ENCODE data around the gene SLC25A42.
"Not testable (repeated sequence)": the region's sequence is repeated elsewhere in the genome, so short reads cannot be mapped to it uniquely, and the experiment has no call there.

The SLC25A42 gene

DNA sequence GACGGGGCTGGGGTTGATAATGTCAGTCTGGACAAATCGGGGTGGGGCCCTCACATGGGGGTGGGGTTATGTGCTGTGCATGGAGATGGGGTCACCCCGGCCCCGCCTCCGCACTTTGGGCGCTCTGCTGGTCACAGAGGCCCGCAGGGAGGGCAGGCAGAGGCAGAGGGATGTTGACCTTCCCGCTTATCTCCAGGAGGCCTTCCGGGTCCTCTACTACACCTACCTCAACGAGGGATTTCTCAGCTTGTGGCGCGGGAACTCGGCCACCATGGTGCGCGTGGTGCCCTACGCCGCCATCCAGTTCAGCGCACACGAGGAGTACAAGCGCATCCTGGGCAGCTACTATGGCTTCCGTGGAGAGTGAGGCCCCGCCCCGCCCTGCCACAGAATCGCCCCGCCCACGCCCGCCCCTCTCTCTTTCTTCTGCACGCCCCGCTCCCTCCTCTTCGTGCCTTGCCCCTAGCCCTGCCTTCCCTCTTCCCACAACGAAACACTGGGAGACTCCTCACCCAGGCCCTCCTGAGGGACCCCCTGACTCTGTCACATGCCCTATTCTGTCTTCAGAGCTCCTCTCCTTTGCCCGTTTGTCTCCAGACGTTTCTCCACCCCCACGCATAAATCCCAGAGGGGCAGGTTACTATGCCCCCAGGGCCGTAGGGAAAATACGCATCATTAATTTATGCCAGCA is 41.7 kb downstream of the SLC25A42 start:
- no peak for DNase-seq (ENCODE audit: low read depth in 2 of 2)

DNA sequence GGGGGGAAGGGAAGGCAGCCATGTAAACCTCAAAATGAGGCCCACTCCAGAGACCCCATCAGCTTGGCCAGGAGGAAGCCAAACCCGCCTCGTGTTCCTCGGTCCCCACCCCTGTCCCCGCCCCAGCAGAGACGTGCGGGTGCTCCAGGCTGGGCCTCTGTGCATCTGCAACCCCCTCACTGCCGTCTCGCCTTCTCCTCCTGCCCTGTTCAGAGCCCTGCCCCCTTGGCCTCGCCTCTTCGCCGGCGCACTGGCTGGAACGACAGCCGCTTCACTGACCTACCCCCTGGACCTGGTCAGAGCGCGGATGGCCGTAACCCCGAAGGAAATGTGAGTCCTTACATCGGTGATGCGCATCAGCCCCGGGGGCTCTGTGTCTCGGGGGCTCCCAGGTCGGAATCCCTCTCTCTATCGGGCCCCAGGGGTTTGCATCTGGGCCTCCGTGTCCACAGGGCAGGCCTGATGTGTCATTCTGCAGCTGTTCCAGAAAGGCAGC is 42.3 kb downstream of the SLC25A42 start:
- no peak for DNase-seq (ENCODE audit: low read depth in 2 of 2)

DNA sequence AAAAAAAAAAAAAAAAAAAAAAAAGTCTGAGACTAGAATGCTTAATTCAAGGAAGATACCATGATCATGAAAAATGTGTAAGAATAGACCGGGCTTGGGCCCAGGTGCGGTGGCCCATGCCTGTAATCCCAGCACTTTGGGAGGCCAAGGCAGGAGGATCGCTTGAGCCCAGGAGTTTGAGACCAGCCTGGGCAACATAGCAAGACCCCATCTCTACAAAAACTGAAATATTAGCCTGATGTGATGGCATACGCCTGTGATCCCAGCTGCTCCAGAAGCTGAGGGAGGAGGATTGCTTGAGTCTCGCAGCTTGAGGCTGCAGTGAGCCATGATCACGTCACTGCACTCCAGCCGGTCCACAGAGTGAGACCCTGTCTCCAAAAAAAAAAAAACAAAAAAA is 43.1 kb downstream of the SLC25A42 start:
- not testable (repeated sequence) for DNase-seq (ENCODE audit: low read depth in 2 of 2)

DNA sequence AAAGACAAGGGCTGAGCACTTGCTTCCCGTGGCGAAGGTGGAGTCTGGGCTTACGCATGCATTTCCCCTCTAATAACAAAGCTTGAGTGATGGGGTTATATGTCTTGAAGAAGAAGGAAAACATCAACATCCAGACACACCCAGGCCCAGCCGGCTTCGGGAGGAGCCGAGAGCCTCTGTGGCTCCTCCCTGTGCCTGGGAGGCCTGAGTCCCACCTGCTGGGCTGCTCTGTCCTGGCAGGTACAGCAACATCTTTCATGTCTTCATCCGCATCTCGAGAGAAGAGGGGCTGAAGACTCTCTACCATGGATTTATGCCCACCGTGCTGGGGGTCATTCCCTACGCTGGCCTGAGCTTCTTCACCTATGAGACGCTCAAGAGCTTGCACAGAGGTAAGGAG is 43.9 kb downstream of the SLC25A42 start:
- DNase-seq (ENCODE audit: low read depth in 2 of 2): no peak

DNA sequence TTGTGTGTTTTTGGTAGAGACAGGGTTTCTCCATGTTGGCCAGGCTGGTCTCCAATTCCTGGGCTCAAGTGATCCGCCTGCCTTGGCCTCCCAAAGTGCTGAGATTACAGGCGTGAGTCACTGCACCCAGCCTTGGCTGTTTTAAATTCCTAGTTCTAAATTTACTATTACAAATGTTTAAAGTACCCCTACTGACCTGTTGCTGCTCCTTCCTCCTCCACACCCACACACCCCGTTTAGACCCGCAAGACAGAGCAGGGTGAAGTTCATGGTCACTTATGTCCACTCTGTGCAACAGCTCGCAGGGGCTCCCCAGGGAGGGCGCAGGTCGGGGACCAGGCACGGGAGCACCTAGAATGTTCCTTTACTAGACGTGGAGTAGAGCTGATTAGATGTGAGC is 45.8 kb downstream of the SLC25A42 start:
- DNase-seq (ENCODE audit: low read depth in 2 of 2): no peak

DNA sequence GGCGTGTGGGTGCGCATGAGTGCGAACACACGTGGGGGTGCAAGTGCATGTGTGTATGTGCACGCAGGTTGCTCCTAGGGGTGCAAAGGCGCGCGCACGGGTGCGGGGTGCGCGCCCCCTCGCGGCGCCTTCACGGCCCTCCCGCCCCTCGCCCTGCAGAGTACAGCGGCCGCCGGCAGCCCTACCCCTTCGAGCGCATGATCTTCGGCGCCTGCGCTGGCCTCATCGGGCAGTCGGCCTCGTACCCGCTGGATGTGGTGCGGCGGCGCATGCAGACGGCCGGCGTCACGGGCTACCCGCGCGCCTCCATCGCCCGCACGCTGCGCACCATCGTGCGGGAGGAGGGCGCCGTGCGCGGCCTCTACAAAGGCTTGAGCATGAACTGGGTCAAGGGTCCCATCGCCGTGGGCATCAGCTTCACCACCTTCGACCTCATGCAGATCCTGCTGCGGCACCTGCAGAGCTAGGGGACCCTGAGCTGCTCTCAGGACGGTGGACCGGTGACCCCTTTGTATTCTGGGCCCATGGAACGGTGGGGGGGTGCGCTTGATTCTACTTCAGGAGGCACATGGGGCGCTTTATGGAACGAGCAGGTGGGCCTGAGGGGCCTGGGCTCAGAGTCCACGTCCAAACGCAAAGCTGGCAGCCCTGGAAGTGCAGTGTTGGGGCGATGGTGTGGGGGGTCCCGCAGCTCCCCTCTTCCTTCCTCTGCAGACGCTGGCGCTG is 46.8 kb downstream of the SLC25A42 start:
- no peak for DNase-seq (ENCODE audit: low read depth in 2 of 2)

DNA sequence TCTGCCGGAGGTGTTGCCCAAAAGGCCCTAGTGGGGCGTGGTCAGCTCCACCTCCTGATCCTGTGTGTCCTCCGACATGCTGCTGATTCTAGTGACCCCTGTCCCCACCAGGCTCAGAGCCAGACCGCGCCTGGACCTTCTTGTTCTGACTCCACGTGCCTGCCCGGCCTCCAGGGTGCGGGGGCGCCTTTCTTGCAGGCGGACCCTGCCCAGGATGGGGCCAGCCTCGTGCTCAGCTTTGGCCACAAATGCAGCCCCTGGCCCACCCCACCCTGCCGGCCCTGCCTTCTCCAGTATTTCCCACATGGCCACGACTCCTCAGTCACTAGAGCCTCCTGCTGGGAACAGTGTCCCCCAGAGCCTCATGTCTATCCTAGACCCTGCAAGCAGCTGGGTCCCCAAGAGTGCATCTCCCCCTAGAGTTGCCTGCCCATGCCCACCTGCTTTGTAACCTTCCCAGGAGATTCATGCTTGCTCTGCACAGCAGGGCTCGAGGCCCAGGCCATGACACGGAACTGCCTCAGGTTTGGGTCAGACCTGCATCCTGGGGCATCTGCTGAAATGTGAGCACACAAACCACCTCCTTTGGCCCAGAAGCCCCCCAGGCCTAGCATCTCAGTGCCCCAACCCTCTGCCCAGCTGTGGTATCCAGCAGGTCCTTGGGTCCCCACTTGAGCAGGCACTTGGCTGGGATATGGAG is 47.5 kb downstream of the SLC25A42 start:
- DNase-seq (ENCODE audit: low read depth in 2 of 2): no peak

DNA sequence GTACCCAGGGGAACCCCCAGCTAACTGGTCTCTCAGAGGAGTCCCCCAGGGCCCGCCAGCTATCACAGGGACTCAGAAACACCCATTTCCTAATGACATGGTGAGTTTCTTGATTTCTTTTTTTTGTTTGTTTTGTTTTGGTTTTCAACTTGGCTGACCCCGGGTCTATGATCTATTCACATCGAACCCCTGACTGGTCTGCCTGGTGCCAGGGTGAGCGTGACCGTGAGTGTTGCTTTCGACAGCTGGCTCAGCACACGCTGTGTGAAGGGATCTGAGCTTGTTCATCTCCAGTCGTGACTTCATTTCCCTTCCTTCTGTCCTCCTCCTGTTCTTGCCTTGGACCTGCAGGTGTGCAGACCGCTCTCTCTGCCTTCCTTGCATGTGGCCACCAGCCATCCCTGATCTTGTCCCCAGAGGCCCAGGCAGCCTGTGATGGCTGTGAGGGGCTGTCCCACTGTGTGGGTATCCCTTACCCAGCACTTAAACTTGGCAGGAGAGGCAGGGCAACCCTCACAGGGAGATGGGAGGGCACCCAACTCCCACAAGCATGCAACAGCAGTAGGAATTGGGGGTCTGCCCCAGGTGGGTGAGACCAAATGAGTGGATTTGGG is 48.3 kb downstream of the SLC25A42 start:
- DNase-seq (ENCODE audit: low read depth in 2 of 2): no peak

DNA sequence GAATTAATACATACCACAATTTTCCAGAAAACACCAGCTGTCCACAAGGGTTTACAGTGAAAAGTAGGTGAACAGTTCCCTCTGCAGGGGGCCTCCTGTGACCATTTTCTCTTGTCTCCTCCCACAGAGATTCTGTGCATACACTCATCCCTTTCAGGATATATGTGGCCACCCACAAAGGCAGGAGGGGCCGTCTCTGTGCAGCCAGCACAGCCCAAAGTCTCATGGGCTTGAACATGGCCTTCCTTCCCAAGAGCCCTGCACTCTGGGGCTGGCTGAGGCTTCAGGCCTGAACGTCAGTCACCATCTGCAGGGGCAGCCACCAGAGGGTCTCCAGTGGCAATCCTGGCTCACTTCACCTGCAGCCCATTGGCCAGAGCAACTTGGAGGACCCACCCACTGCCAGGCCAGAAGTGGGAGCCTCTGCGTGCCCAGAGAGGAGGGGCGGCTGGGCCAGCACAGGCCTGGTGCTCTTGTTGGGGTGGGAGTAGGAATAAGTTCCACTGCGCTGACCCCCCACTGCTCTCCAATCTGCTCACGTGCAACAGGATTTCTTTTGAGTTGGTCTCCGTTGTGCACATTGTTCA is 49.3 kb downstream of the SLC25A42 start:
- DNase-seq (ENCODE audit: low read depth in 2 of 2): no peak

DNA sequence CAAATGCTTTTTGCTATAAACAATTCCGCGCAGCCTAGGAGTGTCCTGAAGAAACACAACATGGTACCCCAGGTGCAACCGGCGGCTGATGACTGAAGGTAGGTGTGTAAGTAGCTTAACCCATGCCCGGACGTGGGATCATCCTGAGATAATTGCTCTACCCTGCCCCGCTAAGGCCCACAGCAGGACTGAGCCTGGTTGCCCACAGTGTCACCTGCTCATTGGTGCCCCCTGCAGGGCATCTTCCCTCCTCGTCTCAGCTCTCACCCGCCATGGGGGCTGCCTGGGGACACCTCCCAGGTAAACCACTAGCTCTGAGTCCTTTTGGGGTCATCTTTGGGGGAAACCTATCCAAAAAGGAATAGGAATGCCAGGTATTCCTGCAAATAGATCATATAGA is 52.2 kb downstream of the SLC25A42 start:
- DNase-seq (ENCODE audit: low read depth in 2 of 2): no peak

DNA sequence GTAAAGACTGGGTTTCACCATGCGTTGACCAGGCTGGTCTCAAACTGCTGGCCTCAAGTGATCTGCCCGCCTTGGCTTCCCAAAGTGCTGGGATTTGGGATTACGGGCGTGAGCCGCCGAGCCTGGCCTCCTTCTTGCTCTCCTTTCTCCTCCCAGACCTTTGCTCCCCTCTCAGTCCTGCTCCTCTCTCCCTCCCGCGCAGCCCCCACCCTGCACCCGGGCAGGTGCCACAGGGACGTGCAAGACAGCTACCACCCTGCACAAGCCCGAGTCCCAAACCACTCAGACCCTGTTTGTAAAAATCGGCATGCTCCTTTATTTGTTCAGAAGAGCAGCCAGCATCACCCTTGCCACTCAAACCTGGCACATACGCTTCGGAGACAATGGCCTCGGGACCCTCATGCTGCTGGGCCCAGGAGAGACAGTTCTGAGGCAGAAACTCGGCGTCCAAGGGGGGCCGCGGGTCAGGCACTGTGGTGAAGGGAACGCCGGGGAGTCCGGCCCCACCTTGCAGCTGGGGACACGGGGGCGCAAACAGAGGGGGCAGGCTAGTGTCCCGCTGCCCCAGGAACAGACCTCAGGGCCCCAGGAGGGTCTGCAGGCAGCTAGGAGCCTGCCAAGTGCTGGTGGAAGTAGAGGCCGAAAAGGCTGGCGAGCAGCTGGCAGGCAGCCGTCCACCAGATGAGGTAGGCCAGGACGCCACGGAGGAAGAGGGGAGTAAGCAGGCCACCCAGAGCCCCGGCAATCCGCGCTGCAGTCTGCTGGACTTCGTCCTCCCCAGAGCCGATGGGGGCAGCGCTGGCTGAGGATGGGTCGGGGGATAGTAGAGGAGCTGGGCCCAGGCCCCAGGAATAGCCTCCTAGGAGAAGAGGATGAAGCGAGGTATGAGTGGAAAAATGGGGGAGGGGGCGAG is 55.8 kb downstream of the SLC25A42 start:
- DNase-seq (ENCODE audit: low read depth in 2 of 2): no peak

DNA sequence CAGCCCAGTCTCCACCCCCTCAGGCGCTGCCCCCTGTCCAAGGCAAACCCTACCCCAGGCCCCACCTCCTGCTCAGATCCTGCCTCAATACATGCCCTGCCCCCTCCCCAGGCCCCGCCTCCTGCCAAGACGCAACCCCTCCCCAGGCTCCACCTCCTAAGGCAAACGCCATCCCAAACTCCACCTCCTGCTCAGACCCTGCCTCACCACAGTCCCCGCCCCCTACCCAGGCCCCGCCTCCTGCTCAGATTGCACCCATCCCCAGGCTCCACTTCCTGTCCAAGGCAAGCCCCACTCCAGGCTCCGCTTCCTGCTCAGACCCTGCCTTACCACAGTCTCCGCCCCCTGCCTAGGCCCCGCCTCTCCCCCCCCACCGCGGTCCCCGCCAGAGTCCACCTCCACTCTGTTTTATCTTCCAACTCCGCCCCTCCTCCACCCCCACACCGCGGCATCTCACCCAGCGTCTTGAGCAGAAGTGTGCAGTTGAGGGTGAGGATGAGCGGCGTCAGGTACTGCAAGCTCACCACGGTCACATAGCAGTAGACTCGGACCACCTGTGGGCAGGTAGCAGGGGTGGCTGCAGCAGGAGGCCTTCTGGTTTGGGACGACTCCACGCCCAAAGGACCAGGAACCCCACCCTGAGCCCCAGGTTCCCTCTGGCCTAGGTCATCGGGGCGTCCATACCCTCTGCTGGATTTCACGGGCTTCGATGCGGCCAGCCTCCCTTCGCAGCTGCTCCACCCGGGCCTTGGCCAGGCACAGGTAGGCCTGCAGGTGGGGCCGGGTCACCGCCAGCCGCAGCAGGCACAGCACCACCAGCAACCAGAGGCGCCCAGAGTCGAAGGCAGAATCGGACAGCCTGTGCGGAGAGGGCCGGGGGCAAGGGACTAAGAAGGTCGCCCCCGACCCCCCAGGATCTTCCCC is 56.8 kb downstream of the SLC25A42 start:
- DNase-seq (ENCODE audit: low read depth in 2 of 2): no peak

DNA sequence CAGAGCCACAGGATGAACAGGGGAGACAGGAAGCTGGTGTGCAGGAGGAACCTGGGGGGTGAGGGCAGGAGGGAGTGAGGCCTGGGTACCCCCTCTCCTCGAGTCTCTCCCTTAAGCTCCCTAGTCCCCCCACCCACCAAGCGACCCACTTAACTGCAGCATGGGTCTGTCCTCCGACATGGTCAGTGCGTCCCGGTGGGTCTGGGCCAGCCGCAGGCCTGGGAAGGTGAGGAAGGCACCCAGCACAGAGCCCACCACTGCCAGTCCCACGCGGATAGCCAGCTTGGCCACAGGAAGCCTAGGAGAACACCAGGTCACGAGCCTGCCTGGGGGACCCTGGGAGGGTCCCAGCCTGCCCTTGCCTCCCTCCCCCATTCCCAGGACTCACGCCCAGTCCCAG is 57.6 kb downstream of the SLC25A42 start:
- no peak for DNase-seq (ENCODE audit: low read depth in 2 of 2)

DNA sequence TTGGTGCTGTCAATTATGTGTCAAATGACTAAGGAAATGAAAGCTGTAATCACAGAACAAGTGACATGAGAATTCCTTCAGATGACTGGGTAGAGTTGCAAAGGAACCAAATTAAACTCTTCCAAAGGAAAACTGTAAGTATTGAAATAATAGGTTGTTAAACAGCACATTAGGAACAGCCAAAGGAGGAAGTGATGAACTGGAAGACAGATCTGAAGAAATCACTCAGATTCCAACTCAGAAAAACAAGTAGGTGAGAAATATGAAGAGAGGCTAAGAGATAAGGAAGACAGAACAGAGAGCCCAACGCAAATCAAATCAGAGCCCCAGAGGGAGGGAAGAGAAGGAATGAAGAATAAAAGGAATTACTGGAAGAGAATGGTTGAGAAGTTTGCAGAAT is 59.1 kb downstream of the SLC25A42 start:
- DNase-seq (ENCODE audit: low read depth in 2 of 2): no peak

DNA sequence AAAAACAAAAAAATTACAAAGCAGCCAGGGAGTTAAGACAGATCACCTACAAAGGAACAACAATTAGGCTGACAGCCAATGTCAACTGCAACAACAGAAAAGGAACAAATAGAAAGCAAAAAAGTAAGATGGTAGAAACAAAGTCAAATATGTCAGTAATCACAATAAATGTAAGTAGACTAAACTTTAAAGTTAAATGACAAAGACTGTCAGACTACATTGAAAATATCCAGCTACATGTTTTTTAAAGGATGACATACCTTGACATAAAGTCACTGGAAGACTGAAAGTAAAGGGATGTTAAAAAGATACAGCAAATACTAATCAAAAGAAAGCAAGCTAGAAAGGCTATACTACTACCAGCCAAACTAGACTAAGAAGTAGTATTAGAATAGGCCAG is 59.6 kb downstream of the SLC25A42 start:
- no peak for DNase-seq (ENCODE audit: low read depth in 2 of 2)

DNA sequence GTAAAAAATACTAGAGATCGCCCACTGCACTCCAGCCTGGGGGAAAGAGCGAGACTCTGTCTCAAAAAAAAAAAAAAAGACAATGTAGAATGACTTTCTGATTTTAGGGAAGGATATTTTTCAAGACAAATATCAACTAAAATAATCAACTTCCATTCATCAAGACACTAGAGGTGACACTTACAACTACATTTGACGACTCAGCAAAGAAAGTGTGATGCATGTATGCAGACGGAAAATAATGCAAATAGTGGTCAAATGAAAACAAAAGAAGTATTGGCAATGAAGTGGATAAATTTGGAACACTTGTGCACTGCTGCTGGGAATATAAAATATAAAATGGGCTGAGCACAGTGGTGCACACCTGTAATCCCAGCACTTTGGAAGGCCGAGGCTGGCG is 62.3 kb downstream of the SLC25A42 start:
- no peak for DNase-seq (ENCODE audit: low read depth in 2 of 2)

DNA sequence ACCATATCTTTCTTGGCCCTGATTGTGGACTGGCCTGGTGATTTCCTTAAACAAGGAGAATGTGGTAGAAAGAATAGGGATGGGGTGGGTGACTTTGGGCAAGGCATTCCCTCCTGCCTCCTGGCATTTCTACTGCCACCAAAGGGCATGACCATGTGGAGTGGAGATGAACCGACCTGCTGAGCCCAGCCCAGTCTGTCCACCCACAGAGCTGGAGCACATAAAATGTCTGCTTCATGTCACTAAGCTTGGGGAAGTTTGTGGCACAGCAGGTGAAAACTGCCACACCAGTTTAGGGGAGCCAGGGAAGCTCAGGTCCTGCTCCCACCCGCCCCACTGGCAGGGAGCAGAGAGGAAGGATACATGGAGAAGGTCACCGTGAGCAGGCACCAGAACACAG is 68.2 kb downstream of the SLC25A42 start:
- no peak for DNase-seq (ENCODE audit: low read depth in 2 of 2)

DNA sequence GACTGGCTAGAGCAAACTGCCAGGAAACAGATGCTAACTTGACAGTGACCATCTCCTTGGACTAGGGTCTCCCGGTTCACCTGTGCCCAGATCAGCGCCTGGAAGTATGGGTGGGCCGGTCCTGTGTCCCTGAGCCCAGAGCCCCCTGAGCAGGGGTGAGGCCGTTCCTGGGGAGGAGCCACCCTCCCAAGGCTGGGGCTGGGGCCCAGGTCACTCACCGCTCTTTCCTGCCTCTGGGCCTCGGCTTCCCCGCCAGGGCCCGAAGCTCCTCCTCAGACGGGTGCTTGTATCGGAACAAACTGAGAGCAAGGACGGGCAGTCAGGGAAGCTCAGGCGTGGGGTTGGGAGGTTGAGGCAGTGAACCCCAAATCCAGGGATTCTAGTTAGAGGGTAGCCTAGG is 69.1 kb downstream of the SLC25A42 start:
- DNase-seq (ENCODE audit: low read depth in 2 of 2): no peak

DNA sequence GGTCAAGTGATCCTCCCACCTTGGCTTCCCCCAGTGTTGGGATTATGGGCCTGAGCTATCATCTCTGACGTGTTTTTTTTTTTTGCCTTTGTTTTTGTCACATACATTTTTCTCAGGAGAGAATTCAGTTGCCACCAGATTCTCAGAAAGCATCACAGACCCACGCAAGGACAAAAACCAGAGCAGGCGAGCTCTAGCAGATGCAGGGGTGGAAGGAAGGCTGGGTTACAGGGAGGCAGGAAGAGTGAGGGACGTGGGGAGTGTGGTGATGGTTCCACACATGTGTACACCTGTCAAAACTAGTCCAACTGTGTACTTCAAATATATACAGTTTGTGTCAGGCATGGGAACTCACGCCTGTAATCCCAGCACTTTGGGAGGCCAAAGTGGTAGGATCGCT is 70.2 kb downstream of the SLC25A42 start:
- no peak for DNase-seq (ENCODE audit: low read depth in 2 of 2)

DNA sequence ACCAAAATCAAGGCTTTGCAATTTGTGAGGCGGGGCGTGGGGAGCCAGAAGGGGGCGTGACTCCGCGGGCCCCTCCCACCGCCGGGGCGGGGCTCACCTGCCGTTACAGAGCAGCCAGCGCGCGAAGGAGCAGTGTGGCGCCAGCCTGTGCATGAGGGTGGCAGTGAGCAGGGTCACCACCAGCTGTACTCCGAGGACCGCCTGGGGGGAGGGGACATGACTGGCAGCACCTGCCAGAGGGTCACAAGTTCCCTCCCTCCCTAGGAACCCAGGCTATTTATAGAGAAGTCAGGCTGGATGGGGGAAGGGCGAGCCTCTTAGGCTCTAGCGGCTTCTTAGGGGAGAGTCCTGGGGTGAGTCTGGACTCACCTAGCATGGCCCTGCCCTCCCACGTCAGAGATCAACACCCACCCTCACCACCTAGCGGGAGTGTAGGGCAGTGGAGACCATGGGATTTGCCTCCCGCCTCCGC is 70.9 kb downstream of the SLC25A42 start:
- DNase-seq (ENCODE audit: low read depth in 2 of 2): no peak

Measured in stimulated activated CD8-positive, alpha-beta memory T cell treated with anti-CD3 and anti-CD28 coated beads, Interleukin-15, amount 100 ng/mL, for 4 hours (primary cell).